ENCODE measurements around the gene CABLES2. TPM values are rescaled to one million over a fixed set of nuclear protein-coding genes. Genes with fewer than 3 reads are reported as not detected.

The CABLES2 gene
- total RNA-seq, 1 donor from 2014 or later: 6.4 TPM

DNA sequence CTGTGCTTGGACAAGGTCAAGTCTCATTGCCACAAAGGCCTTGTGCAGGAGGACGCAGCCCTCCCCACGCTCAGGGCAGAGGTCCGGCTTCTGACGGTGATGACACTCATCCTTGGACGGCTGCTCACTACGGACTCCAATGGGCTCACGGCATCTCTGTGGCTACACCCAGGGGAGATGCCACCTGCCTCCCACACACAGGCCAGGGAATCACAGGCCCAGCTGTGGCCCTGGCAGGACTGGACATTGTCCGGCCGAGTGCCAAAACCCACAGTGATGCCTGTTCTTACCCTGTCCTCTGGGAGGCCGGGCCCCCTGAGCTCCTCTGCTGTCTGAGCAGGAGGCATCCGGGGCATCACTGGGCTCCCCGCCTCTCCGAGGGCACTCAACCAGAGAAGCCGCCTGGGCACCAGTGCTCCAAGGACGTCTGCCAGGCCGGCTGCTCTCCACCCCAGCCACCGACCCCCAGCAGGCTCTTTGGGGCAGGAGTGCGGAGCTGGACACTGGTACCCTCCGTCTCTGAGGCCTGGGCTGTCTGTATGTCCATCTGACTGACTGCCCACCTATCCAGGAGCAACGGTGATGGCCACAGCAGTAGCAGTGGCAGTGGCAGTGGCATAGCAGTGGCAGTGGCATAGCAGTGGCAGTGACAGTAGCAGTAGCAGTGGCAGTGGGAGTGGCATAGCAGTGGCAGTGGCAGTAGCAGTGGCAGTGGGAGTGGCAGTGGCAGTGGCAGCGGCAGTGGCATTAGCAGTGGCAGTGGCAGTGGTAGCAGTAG, 18.4 kb upstream of the CABLES2 start:
- Mint-ChIP-seq H3K27me3 (ENCODE audit: low read depth) (peaks cover 10% of the 10 kb centered on the region), H3K27ac (ENCODE audit: unreplicated experiment) (no peak overlapping the region), H3K9me3 (ENCODE audit: low read depth) (no peaks in the 10 kb centered on the region), H3K4me3 (ENCODE audit: unreplicated experiment) (no peak overlapping the region), H3K36me3 (ENCODE audit: low read depth) (no peaks in the 10 kb centered on the region), H3K4me1 (ENCODE audit: low read depth) (no peaks in the 10 kb centered on the region)
- DNase-seq (ENCODE audit: low spot score): no peak
- TF ChIP-seq, protein P1, sequence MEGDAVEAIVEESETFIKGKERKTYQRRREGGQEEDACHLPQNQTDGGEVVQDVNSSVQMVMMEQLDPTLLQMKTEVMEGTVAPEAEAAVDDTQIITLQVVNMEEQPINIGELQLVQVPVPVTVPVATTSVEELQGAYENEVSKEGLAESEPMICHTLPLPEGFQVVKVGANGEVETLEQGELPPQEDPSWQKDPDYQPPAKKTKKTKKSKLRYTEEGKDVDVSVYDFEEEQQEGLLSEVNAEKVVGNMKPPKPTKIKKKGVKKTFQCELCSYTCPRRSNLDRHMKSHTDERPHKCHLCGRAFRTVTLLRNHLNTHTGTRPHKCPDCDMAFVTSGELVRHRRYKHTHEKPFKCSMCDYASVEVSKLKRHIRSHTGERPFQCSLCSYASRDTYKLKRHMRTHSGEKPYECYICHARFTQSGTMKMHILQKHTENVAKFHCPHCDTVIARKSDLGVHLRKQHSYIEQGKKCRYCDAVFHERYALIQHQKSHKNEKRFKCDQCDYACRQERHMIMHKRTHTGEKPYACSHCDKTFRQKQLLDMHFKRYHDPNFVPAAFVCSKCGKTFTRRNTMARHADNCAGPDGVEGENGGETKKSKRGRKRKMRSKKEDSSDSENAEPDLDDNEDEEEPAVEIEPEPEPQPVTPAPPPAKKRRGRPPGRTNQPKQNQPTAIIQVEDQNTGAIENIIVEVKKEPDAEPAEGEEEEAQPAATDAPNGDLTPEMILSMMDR (IDR thresholded peaks at IDR 0.05): no peak

GRCh38 chr20:62424249-62425107, 17.4 kb upstream of the CABLES2 start:
- TF ChIP-seq, protein P1 (IDR thresholded peaks at IDR 0.05): no peak
- H3K4me1 Mint-ChIP-seq (ENCODE audit: low read depth): no peaks in the 10 kb centered on the region

DNA sequence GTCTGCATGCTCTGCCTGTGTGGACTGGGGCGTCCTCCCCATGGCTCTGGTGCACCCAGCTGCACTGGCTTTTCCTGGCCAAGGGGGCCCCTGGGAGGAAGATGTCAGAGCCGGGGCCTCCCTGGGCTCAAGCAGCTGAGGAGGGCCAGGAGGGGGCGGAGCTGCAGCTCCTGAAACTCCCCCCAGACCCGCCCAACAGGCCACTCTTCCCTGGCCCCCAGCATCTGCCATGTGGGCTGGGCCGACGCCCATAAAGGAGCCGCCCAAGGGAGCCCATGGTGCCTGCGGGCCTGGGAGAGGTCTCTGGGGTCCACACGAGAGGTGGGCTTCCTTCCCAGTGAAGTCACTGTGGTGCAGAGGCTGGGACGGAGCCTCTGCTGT, 16.2 kb upstream of the CABLES2 start:
- DNase-seq (ENCODE audit: low spot score): no peak
- no peak overlapping the region for H3K4me3 Mint-ChIP-seq (ENCODE audit: unreplicated experiment)
- TF ChIP-seq, protein P1 (IDR thresholded peaks at IDR 0.05): no peak
- H3K27me3 Mint-ChIP-seq (ENCODE audit: low read depth): peaks cover 4% of the 10 kb centered on the region
- no peaks in the 10 kb centered on the region for H3K36me3 Mint-ChIP-seq (ENCODE audit: low read depth)
- H3K9me3 Mint-ChIP-seq (ENCODE audit: low read depth): no peaks in the 10 kb centered on the region
- no peaks in the 10 kb centered on the region for H3K4me1 Mint-ChIP-seq (ENCODE audit: low read depth)
- H3K27ac Mint-ChIP-seq (ENCODE audit: unreplicated experiment): no peak overlapping the region

More at GRCh38 chr20:62424249-62425107, 17.4 kb upstream of the CABLES2 start:
- Mint-ChIP-seq H3K9me3 (ENCODE audit: low read depth) (no peaks in the 10 kb centered on the region), H3K4me3 (ENCODE audit: unreplicated experiment) (no peak overlapping the region), H3K36me3 (ENCODE audit: low read depth) (no peaks in the 10 kb centered on the region), H3K27me3 (ENCODE audit: low read depth) (peaks cover 12% of the 10 kb centered on the region), H3K27ac (ENCODE audit: unreplicated experiment) (no peak overlapping the region)
- no peak for DNase-seq (ENCODE audit: low spot score)

DNA sequence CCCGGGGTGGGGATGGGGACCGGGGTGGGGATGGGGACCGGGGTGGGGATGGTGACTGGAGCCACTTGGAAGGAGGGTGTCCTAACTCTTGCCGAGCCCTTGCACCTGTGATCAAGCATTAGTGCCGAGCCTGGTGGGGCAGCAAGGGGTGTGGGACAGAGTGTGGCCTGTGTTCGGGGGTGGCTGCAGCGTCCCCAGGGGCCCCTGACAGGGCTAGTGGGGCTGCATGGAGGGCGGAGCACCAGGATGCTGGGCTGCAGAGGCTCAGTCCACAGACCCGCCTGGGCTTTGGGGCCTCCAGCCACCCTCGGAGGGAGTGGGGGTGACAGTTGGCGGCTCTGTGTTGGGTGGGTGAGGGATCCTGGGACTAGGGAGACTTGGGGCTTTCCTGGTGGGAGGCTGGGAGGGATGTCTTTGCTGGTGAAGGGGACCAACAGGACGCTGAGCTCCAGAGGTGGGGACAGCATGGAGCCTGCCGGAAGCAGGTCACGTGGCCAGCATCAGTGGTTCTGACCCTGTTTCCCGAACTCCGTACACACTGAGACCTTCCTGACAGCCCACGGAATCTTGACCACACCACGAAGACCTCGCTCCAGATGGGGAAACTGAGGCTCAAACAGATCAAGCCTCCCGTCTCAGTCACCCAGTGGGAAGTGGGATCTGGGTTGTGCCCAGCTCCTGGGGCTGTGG, 15.7 kb upstream of the CABLES2 start:
- TF ChIP-seq, protein P1 (IDR thresholded peaks at IDR 0.05): no peak
- Mint-ChIP-seq H3K36me3 (ENCODE audit: low read depth) (no peaks in the 10 kb centered on the region), H3K9me3 (ENCODE audit: low read depth) (no peaks in the 10 kb centered on the region), H3K27ac (ENCODE audit: unreplicated experiment) (no peak overlapping the region), H3K4me1 (ENCODE audit: low read depth) (no peaks in the 10 kb centered on the region), H3K27me3 (ENCODE audit: low read depth) (peaks cover 4% of the 10 kb centered on the region), H3K4me3 (ENCODE audit: unreplicated experiment) (no peak overlapping the region)
- no peak for DNase-seq (ENCODE audit: low spot score)

GRCh38 chr20:62421716-62421990, 14.6 kb upstream of the CABLES2 start:
- no peak overlapping the region for H3K4me3 Mint-ChIP-seq (ENCODE audit: unreplicated experiment)
- no peak for DNase-seq (ENCODE audit: low spot score)
- TF ChIP-seq, protein P1 (IDR thresholded peaks at IDR 0.05): no peak
- no peaks in the 10 kb centered on the region for H3K36me3 Mint-ChIP-seq (ENCODE audit: low read depth)
- no peak overlapping the region for H3K27ac Mint-ChIP-seq (ENCODE audit: unreplicated experiment)
- H3K9me3 Mint-ChIP-seq (ENCODE audit: low read depth): no peaks in the 10 kb centered on the region
- no peaks in the 10 kb centered on the region for H3K4me1 Mint-ChIP-seq (ENCODE audit: low read depth)
- H3K27me3 Mint-ChIP-seq (ENCODE audit: low read depth): peaks cover 4% of the 10 kb centered on the region
